ENCODE results near the gene TUBGCP6. TPM values are rescaled to one million over a fixed set of nuclear protein-coding genes. Genes with fewer than 3 reads are reported as not detected.

TUBGCP6 gene
- total RNA-seq, 1 donor from 2014 or later: 103 TPM

- DNase-seq: no peak
- no peak overlapping the region for H3K27ac Mint-ChIP-seq
- no peaks in the 10 kb centered on the region for H3K27me3 Mint-ChIP-seq
- H3K4me1 Mint-ChIP-seq: no peaks in the 10 kb centered on the region
- no peak overlapping the region for H3K4me3 Mint-ChIP-seq
- peaks cover 77% of the 10 kb centered on the region for H3K36me3 Mint-ChIP-seq (ENCODE audit: low read depth)
- ChIA-PET POLR2A (interaction anchor here (0.6 kb wide), 1 partner anchor 316 kb away, joined by 3 read pairs; no protein-coding TSS in a partner anchor), CTCF (interaction anchor here (1.2 kb wide), 1 partner anchor 67 kb away, joined by 3 read pairs; no protein-coding TSS in a partner anchor)
- TF ChIP-seq CTCF (IDR thresholded peaks at IDR 0.05): no peak
- no peaks in the 10 kb centered on the region for H3K9me3 Mint-ChIP-seq
- intact Hi-C loops (cut with micrococcal nuclease): no loop called here
- no peak for ATAC-seq (ENCODE audit: low read depth)
These were observed 29.3 kb downstream of the TUBGCP6 start for GRCh38 chr22:50215297-50216054.

- ChIA-PET POLR2A (interaction anchor here (1.4 kb wide), 1 partner anchor 31 kb away, joined by 3 read pairs; the partner anchor contains the start of gene TUBGCP6), CTCF (no interaction called here)
- ATAC-seq (ENCODE audit: low read depth): no peak
- Mint-ChIP-seq H3K27me3 (no peaks in the 10 kb centered on the region), H3K27ac (no peak overlapping the region), H3K4me1 (peaks cover 4% of the 10 kb centered on the region), H3K4me3 (no peak overlapping the region), H3K9me3 (no peaks in the 10 kb centered on the region), H3K36me3 (ENCODE audit: low read depth) (peaks cover 74% of the 10 kb centered on the region)
- intact Hi-C loops (cut with micrococcal nuclease): no loop called here
- no peak for TF ChIP-seq CTCF (IDR thresholded peaks at IDR 0.05)
- DNase-seq: no peak
These were observed 31.6 kb downstream of the TUBGCP6 start for GRCh38 chr22:50213263-50213662.

- peaks cover 23% of the 10 kb centered on the region for H3K4me1 Mint-ChIP-seq
- POLR2A ChIA-PET: interaction anchor here (0.8 to 1.9 kb wide), 2 partner anchors 20 to 62 kb away, joined by 4 to 10 read pairs; no protein-coding TSS in a partner anchor
- H3K27me3 Mint-ChIP-seq: no peaks in the 10 kb centered on the region
- ATAC-seq (ENCODE audit: low read depth) (no peak), DNase-seq (no peak)
- no peak overlapping the region for H3K27ac Mint-ChIP-seq
- peaks cover 69% of the 10 kb centered on the region for H3K36me3 Mint-ChIP-seq (ENCODE audit: low read depth)
- H3K4me3 Mint-ChIP-seq: no peak overlapping the region
- TF ChIP-seq CTCF (IDR thresholded peaks at IDR 0.05): no peak
- intact Hi-C loops (cut with micrococcal nuclease): no loop called here
- H3K9me3 Mint-ChIP-seq: no peaks in the 10 kb centered on the region
- CTCF ChIA-PET: interaction anchor here (0.9 to 2.4 kb wide), 2 partner anchors 62 to 444 kb away, joined by 4 to 15 read pairs; no protein-coding TSS in a partner anchor
These were observed 33.7 kb downstream of the TUBGCP6 start for GRCh38 chr22:50211147-50211546.

GRCh38 chr22:50210378-50211139 is 34.3 kb downstream of the TUBGCP6 start:
- peaks cover 24% of the 10 kb centered on the region for H3K4me1 Mint-ChIP-seq
- H3K27ac Mint-ChIP-seq: no peak overlapping the region
- ChIA-PET POLR2A (interaction anchor here (0.8 to 1.9 kb wide), 2 partner anchors 20 to 62 kb away, joined by 4 to 10 read pairs; no protein-coding TSS in a partner anchor), CTCF (interaction anchor here (2.4 kb wide), 1 partner anchor 61 kb away, joined by 15 read pairs; no protein-coding TSS in a partner anchor)
- ATAC-seq (ENCODE audit: low read depth): no peak
- intact Hi-C loops (cut with micrococcal nuclease): loop anchor here (1.0 kb wide), 1 partner anchor 281 kb away; no protein-coding TSS in a partner anchor
- TF ChIP-seq CTCF (IDR thresholded peaks at IDR 0.05): no peak
- no peaks in the 10 kb centered on the region for H3K9me3 Mint-ChIP-seq
- peaks cover 65% of the 10 kb centered on the region for H3K36me3 Mint-ChIP-seq (ENCODE audit: low read depth)
- no peak overlapping the region for H3K4me3 Mint-ChIP-seq
- H3K27me3 Mint-ChIP-seq: no peaks in the 10 kb centered on the region
- DNase-seq: no peak

All from activated B cell treated with CpG ODN at 0.5 μM for 24 hours (primary cell).